DLD1 (cell line): ENCODE results near the gene SPACA4.
"Not testable (repeated sequence)": the region's sequence is repeated elsewhere in the genome, so short reads cannot be mapped to it uniquely, and the experiment has no call there.

ENCODE experiments used
- in situ Hi-C: cut with HindIII; loops from 2 replicates; pipeline ENCODE4 v1.10.0; 2017; ENCODE audit warnings: low sequenced_read_pairs

SPACA4 gene

DNA sequence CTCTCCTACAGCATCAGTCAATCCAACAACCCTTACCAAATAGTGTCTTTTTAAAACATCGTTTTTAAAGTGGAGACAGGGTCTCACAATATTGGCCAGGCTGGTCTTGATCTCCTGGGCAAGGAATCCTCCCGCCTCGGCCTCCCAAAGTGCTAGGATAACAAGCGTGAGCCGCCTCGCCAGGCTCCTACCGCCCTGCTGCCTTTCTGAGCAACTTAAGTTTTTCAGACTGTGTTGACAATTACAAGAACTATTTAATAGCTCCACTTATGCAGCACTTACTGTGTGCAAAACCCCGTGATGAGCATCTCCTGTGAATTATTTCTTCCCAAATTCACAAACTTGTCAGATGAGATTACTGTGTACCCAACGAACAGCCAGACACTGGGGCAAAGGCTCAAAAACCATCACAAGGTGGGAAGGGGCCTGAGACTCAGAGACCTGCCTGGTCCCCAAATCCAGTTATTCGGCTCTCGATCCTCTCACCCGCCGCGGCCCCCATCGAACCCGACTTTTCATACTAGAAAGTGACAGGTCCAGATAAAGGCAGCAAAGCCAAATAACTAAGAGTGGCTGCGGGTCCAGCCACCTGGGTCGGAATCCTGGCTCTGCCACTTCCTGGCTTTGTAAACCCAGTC is 11.9 kb downstream of the SPACA4 start:
- in situ Hi-C loops, result no loop called here

GRCh38 chr19:48618916-48619691 is 12.6 kb downstream of the SPACA4 start, which contains the start of the genes RPL18 and SPHK2:
RPL18 (minus strand) TSS chr19:48619178; CDS start chr19:48619143, 35 bp downstream.
SPHK2 (plus strand) TSS chr19:48619506; CDS start chr19:48620515, 1,009 bp downstream.
- in situ Hi-C loops, result no loop called here

- in situ Hi-C loops, result no loop called here
These were observed 13.4 kb downstream of the SPACA4 start for GRCh38 chr19:48619692-48620585.

- in situ Hi-C loops, result no loop called here
These were observed 17.1 kb downstream of the SPACA4 start for GRCh38 chr19:48623556-48624066.

GRCh38 chr19:48624067-48624594 is 17.6 kb downstream of the SPACA4 start:
- in situ Hi-C loops, result no loop called here

DNA sequence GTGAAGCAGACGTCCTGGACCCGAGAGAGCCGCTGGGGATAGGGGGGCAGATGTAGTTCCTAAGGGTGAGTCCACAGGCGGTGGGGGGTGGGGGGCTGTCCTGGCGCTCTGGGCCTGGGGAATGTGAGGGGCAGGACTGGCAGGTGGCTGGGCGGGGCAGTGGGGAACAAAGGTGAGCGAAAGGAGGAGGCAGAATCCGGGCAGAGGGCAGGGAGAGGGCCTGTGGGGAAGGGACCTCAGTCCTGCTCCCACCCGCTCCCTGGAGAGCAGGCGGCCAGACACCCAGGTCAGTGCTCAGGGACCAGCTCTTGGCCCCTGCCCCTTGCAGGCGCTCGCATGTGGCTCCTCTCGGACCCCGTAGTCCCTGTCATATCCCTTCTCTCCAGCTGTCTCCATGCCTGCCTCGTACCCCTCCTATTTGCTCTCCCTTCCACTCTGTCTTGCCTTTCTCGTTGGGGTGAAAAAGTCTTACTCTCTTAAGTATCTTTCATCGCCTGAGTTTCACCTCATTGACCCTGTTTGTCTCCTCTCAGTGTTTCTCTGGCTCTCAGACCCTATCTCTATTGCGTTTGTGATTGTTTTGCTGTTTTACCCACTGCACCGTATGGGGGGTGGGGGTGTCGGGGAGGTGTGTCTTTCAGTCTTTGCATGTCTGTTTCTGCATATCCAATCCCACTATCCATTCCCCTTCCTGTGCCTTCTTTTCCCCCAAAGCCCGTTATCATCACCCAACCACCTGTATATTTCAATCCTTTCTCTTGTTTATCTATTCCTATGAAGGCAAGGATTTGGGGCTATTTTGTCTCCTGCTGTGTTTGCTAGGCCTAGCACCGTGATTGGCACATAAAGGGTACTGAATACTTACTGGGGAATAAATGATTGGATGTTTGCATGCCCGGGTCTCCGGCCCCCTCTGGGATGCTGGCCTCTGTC is 18.5 kb downstream of the SPACA4 start:
- in situ Hi-C loops, result no loop called here

GRCh38 chr19:48625891-48626327 is 19.4 kb downstream of the SPACA4 start:
- in situ Hi-C loops, result no loop called here

DNA sequence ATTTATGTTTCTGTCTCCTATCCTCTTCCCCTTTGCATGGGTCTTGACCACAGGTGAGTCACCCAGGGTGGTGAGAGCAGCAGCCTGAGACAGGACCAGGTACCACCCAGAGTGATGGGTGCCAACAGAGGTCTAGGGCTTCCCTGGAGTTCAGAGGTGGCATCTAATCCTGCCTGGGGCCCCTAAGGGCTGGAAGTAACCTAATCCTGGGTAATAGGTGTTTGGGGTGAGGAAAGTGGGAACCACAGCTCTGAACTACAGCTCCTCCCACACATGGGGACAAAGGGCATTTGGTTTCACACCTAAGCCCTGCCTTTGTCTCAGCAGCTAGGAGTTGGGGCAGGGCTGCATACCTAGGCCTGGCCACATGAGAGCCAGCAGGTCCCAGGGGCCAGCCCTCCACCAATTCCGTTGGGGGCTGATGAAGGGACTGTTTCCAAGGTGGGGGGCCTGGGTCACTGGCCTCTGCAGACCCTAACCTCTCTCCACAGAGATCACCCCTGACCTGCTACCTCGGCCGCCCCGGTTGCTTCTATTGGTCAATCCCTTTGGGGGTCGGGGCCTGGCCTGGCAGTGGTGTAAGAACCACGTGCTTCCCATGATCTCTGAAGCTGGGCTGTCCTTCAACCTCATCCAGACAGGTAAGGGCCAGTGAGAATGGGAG is 20.8 kb downstream of the SPACA4 start:
- in situ Hi-C loops, result no loop called here

- in situ Hi-C loops, result no loop called here
These were observed 21.3 kb downstream of the SPACA4 start for GRCh38 chr19:48627865-48628314.

DNA sequence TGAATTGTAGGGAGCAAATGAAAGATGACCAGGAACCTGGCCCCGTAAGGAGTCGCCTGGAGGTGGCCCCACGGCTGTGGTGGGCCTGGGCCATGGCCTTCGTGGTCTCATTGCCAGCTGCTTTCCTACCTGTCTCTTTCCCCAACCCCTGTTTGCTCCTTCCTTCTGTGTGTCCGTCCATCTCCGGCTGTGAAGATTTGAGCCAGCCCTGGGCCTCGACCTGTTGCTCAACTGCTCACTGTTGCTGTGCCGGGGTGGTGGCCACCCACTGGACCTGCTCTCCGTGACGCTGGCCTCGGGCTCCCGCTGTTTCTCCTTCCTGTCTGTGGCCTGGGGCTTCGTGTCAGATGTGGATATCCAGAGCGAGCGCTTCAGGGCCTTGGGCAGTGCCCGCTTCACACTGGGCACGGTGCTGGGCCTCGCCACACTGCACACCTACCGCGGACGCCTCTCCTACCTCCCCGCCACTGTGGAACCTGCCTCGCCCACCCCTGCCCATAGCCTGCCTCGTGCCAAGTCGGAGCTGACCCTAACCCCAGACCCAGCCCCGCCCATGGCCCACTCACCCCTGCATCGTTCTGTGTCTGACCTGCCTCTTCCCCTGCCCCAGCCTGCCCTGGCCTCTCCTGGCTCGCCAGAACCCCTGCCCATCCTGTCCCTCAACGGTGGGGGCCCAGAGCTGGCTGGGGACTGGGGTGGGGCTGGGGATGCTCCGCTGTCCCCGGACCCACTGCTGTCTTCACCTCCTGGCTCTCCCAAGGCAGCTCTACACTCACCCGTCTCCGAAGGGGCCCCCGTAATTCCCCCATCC is 22.1 kb downstream of the SPACA4 start:
- in situ Hi-C loops, result no loop called here

GRCh38 chr19:48629297-48629598 is 22.7 kb downstream of the SPACA4 start:
- in situ Hi-C loops, result no loop called here

DNA sequence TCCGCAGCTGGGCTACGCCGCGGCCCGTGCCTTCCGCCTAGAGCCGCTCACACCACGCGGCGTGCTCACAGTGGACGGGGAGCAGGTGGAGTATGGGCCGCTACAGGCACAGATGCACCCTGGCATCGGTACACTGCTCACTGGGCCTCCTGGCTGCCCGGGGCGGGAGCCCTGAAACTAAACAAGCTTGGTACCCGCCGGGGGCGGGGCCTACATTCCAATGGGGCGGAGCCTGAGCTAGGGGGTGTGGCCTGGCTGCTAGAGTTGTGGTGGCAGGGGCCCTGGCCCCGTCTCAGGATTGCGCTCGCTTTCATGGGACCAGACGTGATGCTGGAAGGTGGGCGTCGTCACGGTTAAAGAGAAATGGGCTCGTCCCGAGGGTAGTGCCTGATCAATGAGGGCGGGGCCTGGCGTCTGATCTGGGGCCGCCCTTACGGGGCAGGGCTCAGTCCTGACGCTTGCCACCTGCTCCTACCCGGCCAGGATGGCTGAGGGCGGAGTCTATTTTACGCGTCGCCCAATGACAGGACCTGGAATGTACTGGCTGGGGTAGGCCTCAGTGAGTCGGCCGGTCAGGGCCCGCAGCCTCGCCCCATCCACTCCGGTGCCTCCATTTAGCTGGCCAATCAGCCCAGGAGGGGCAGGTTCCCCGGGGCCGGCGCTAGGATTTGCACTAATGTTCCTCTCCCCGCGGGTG is 23.2 kb downstream of the SPACA4 start:
- in situ Hi-C loops, result no loop called here

DNA sequence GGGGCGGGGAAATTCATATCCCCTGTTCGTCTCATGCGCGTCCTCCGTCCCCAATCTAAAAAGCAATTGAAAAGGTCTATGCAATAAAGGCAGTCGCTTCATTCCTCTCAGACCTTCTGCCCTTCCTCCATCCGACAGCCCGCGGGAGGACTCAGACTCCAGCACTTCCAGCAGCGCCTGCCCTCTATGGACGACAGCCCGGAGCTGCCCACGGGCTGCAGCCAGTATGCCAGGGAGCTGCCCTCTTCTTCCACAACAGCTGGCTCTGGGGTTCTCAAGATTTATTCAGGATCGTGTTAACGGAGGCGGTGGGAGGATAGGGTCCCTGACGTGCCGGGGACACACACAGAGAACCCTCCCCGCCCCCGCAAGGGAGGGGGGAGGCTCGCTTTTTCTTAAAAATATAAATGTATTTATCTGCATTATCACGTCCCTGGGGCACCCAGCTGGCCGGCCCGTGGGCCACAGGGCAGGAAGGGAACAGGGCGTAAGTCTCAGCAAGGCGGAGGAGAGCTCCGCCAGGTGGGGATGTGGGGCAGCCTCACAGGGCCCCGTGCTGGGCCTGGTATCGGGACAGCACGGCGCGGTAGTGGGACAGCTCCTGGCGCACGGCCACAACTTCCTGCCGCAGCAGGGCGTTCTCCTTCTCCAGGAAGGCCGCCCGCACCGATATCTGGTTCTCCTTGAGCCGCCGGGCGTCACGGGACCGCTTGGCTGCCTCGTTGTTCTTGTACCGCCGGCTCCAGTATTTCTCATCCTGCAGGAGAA is 23.9 kb downstream of the SPACA4 start:
- in situ Hi-C loops, result no loop called here

DNA sequence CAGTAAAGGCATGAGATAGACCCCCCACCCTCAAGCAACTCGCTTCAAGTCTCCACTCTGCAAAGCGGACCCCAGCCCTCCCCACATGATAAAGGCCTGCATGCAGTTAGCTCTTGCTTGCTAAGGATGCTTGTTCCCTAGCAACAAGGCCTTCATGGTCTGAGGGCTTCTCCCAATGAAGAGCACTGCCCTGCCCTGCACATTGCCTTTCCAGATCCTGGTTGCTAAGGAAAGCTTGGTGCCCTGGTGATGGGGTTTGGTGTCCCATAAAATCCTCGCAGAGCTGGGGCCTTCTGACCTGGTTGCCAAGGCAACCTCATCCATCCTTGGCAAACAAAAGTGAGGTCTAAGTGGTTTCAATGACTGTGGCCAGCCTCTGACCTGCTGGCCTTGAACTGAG is 24.7 kb downstream of the SPACA4 start:
- in situ Hi-C loops, result no loop called here

- in situ Hi-C loops, result not testable (repeated sequence)
These were observed 25.7 kb downstream of the SPACA4 start for GRCh38 chr19:48632286-48632685.

DNA sequence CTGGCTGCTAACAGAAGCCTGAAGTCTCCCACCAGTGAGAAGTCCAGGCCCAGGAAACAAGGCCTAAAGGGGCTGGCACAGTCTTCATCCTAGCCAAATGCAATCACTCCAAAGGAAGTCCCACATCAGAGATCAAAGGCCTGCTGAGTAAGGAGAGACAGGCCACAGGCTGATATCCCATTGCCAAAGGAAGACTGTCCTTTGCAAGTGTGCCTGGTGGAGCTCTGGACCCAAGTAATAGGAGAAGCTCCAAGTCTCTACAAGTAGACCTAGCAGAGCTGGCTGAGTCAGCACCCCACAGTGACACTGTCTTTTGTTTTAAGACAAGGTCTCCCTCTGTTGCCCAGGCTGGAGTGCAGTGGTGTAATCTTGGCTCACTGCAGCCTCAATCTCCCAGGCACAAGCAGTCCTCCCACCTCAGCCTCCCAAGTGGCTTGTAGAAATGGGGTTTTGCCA is 26.2 kb downstream of the SPACA4 start:
- in situ Hi-C loops, result no loop called here
